CD4-positive, alpha-beta T cell treated with Interleukin-15 for 4 hours (primary cell): ENCODE data around the gene KCNJ11.

ENCODE experiments used
- DNase-seq: peaks from one replicate; pipeline ENCODE4 v3.0.0-alpha.2; 2020; ENCODE audit warnings: low spot score

The KCNJ11 gene

GRCh38 chr11:17389957-17390649 lies 1.6 kb upstream of the KCNJ11 start:
- no peak for DNase-seq

DNA sequence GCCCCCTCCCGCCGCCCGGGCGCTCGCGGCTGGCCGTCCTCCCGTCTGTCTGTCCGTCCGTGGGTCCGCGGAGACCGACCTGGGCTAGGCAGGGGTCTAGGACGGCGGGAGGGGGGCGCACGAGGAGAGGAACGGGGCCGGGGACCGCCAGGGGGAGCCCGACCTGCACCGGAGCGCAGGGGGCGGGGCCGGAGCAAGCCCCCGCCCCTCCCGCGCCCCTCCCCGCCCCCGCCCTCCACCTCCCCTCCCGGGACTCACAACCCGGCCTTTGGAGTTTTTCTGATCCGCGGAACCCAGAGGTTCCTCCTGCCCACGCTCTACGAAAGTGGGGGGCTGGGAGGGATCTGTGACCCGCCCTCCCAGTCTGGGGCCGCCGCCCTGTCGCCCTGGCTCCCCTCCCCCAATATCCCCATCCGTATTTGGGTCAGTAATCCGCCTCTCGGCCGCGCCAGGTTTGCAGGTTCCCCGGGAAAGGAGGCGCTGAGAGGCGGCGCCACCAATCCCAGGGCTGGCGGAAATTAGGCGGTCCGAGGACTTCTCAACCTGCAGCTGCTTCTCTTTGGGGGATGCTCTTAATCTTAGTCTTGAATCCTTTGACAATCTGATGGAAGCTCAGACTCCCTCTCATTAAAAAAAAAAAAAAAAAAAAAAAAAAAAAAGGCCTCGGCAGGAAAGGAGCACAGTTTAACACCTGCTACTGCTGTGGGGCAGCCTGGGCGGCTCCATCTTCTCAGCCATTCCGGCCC lies 925 bp upstream of the KCNJ11 start:
- DNase-seq = peak; percentile 74

DNA sequence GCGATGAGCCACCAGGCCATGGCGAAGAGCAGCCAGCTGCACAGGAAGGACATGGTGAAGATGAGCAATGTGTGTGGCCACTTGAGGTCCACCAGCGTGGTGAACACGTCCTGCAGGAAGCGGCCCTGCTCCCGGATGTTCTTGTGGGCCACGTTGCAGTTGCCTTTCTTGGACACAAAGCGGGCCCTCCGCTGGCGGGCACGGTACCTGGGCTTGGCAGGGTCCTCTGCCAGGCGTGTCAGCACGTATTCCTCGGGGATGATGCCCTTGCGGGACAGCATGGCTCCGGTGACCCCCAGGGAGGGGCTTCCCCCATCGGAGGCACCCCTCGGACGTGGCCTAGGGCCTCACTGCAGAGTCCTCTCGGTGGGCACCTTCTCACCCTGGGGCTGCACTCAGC lies 648 bp downstream of the KCNJ11 start:
- no peak for DNase-seq

DNA sequence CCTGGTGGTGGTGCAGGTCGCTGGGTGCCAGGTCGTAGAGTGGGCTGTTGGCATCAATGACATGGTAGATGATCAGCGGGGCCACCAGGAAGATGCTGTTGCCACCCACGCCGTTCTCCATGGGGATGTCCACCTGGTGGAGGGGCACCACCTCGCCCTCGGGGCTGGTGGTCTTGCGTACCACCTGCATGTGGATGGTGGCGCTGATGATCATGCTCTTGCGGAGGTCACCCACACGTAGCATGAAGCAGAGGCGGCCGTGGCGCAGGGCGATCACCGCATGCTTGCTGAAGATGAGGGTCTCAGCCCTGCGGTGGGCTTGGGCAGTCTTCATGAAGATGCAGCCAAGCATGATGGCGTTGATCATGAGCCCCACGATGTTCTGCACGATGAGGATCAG lies 1.2 kb downstream of the KCNJ11 start:
- DNase-seq = no peak

DNA sequence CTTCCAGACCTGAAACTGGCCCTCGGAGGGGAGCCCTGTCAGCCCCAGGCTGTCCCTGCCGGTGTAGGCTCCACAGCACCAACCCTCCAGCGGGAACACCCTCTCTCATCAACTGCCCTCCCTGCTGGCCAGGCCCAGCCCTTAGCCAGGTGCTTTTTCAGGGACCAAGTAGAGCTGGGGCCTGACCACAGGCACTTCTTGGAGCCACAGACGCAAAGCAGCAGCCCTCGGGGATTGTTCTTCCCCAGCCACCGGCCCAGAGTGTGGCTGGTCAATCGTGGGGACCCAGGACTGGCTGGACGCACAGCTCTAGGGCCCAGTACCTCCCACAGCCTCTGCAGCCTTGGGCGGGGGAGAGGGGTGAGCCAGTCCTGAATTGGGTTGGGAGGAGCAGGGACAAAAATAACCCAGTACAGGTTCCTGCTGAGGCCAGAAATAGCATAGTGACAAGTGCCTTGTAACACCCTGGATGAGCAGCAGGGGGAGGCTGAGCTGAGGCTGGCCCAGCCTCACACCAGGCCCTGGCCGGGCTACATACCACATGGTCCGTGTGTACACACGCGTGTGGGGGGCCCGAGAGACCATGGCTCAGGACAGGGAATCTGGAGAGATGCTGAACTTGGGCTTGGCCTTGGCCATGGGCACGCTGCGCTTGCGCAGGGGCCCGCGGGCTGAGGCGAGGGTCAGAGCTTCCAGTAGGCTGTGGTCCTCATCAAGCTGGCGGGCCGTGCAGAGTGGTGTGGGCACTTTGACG lies 2.0 kb downstream of the KCNJ11 start:
- peak; percentile 23 for DNase-seq

GRCh38 chr11:17385926-17386325 lies 2.5 kb downstream of the KCNJ11 start:
- DNase-seq = no peak

DNA sequence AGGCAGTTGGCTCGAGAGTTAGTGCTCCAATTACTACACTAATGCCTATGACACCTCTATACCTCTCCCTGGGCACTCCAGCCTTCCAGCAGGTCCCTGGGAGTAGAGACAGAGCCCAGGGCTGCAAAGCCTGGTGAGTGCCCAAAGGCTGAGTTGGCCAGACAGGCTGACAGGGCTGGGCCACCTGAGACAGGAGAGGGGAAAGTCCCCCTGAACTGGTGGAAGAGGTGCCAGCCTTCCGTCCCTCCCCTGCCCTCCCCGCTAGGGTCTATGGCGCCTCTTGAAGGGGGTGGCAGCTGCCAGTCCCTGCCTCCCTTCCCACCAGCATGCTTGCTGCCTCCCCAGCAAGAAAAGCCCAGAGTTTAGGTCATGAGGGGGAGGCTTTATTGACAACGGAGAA lies 3.0 kb downstream of the KCNJ11 start:
- no peak for DNase-seq

DNA sequence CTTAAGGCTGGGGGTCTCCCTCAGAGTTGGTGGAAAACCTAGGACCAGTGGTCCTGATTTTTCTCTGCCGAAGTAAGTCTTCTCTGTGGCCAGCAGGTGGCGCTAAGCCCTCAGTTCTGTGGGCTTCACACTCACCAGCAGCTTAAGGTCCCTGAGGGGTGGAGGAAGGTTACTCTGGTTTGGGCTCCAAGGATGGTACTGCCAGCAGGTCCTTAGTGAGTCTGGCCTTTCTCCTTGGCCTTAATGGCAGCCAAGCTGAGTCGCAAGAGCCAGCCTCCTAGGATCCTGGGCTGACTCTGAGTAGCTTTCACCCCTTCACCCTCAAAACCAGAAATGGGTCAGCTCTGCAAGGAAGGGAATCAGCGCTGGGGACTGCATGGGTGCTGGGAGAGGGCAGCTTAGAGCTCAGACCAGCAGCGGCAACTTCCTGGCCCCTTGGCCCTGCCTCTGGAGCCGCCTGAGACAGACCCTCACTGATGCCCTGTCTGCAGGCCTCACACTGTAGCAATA lies 4.4 kb downstream of the KCNJ11 start:
- peak; percentile 73 for DNase-seq

GRCh38 chr11:17383461-17383860 lies 5.0 kb downstream of the KCNJ11 start:
- DNase-seq = no peak

GRCh38 chr11:17382046-17382728 lies 6.3 kb downstream of the KCNJ11 start:
- no peak for DNase-seq

DNA sequence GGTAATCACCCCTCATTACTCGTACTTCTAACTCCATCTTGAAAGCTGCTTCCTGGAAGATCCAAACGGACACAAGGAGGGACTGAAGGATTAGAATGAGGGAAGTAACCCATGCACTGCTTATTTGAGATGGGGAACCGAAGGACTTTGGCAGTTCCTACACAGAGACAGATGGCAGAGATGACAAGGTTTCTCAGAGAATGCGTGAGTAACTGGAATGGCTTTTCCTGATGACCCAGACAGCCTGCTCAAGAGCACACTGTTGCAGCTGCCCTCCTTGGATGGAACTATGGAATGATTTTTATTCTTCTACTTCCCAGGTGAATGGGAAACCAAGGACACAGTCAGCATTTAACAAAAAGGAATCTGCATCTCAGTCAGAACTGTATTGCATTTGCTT lies 7.3 kb downstream of the KCNJ11 start:
- no peak for DNase-seq

DNA sequence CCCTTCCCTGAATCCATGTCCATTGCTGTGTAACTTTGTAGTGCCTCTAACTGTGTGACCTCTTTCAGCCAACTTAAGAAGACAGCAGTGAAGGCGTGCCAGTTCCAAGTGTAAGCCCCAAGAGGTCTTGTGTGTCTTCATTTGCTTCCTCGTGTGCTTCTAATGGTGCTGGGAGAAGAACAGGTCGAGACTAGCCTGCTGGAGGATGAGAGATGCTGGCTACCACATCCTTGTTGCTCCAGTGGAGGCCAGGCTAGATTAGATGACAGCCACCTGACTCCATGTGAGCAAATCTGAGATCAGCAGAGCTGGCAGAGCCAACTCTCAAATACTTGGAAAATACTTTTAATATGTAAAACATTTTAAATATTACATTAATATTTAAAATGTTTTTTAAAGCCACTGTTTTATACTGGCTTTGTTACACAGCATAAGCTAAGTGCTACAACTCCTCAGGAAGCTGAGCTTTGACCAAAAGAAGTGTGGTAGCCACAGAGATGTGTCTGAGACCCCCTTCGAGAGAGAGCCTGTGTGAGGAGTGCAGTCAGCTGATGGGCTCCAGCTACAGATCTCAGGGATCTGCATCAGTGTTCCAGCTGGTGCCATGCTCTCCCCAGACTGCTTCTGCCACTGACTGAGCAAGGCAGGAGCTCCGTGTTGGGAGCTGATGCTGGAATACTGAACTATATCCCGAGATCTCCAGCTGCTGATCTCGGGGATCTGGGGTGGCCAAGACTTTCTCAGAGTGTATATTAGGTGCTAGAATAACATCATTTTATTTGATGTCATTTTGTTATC lies 8.9 kb downstream of the KCNJ11 start:
- DNase-seq = no peak

GRCh38 chr11:17378655-17379054 lies 9.8 kb downstream of the KCNJ11 start:
- DNase-seq = no peak

DNA sequence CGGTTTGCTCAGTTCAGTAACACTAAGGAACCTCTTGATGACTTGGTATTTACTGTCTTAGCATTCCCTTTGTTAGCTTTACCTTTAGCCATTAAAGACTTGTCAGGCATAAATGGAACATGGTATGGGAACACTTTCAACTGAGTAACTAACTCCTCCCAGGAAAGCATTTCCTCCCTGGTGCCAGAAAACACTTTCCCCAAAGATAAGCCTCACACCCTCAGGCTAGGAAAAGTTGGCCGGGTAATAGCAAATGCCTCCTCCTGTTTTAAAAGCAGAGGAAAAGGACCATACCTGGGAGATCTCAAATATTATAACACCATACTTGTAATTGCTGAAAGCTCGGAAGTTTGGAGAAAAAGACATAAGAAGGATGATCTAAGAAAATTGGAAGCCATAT lies 12.0 kb downstream of the KCNJ11 start:
- no peak for DNase-seq

- DNase-seq = no peak
Observed at GRCh38 chr11:17375547-17375946, 12.9 kb downstream of the KCNJ11 start.

- DNase-seq = no peak
Observed at GRCh38 chr11:17371614-17372013, 16.8 kb downstream of the KCNJ11 start.

- DNase-seq = no peak
Observed at GRCh38 chr11:17369684-17370243, 18.7 kb downstream of the KCNJ11 start.

- DNase-seq = no peak
Observed at GRCh38 chr11:17369094-17369493, 19.4 kb downstream of the KCNJ11 start.

DNA sequence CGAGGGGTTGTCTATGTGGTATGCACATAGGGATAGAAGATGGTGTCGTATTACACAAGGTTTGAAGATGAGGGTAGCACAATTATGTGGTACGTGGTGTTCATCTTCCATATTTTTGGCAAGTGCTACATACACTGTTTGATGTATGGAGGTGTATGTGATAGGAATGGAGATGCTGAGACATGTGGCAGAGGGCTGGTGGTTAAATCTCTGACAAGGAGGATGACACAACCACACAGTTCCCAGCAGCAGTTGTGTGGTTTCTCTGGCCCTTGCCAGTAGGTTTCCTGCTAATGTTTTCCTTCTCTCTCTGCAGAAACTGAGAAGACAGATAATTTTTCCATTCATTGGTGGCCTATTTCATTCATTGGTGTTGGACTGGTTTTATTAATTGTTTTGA lies 19.9 kb downstream of the KCNJ11 start:
- no peak for DNase-seq

GRCh38 chr11:17366495-17366894 lies 22.0 kb downstream of the KCNJ11 start:
- no peak for DNase-seq

GRCh38 chr11:17354601-17354991 lies 33.9 kb downstream of the KCNJ11 start:
- peak; percentile 77 for DNase-seq
